ENCODE results near the gene MAP1B.

The MAP1B gene

DNA sequence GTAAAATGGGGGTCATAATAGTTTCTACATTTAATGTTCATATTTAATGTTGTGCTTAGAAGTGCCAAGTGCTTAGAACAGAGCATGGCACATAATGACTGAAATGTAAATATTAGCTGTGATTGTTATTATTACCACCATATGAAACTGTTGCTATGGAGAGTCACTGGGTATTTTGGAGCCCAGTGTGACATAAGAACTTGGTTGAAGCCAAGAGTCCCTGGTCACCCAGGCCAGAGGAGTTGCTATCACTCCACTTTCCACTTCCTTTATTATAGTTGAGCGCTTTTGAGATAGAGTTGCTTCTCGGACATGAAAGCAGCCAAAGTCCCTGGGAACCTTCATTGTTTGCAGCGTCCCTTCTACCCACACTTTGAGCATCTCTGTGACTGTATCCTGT, 77.1 kb downstream of the MAP1B start:
- no peak overlapping the region for H3K4me3 ChIP-seq (ENCODE audit: low read length)
- H3K9me3 ChIP-seq (ENCODE audit: insufficient read depth, low read depth, low read length), result no peaks in the 10 kb centered on the region
- H3K4me1 ChIP-seq (ENCODE audit: insufficient read depth, low read length), result peaks cover 18% of the 10 kb centered on the region; the same call in 1 of the 2 replicates
- H3K36me3 ChIP-seq (ENCODE audit: insufficient read depth, low read depth, low read length), result peaks cover 62% of the 10 kb centered on the region
- no peak overlapping the region for H3K27ac ChIP-seq (ENCODE audit: low read length)
- no peaks in the 10 kb centered on the region for H3K27me3 ChIP-seq (ENCODE audit: insufficient read depth, low read length)
- no peak overlapping the region for H3K9ac ChIP-seq (ENCODE audit: low read depth, low read length)

DNA sequence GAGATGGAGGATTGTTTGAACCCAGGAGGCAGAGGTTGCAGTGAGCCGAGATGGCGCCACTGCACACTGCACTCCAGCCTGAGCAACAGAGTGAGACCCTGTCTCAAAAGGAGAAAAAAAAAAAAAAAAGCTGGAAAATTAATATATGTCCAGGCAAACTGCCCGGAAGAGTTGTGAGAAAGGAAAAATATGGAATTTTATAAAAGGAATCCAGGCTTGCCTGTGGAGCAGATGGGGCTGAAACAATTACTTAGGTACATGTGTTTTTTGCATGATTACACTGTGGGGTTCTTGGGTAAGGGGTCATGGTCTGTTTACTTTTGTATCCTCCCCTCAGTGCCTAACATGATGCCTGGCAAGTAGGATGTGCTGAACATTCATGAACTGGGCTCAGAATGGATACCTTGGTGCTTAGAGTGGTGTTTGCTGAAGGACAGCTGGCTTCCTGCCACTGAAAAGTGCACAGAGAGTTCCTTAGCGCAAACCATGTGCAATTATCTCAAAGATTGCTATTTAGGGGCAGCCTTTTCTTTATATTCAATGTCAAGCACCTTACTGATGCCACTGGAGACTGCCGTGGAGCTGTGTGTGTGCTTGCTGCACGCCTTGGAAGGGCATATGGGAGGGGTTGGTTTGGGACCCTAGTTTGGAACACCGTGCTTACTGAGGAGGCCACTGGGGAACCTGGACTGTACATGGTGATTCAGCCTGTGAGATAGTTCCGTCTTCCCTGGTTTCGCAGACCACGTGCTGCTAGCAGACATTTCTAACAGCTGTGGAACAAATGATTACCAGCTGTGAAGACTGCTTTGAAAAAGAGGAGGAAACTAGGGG, 78.4 kb downstream of the MAP1B start:
- Histone ChIP-seq H3K27ac (ENCODE audit: low read length) (no peak overlapping the region), H3K9me3 (ENCODE audit: insufficient read depth, low read depth, low read length) (no peaks in the 10 kb centered on the region), H3K27me3 (ENCODE audit: insufficient read depth, low read length) (no peaks in the 10 kb centered on the region), H3K9ac (ENCODE audit: low read depth, low read length) (no peak overlapping the region), H3K36me3 (ENCODE audit: insufficient read depth, low read depth, low read length) (peaks cover 75% of the 10 kb centered on the region), H3K4me3 (ENCODE audit: low read length) (no peak overlapping the region), H3K4me1 (ENCODE audit: insufficient read depth, low read length) (peaks cover 18% of the 10 kb centered on the region; the same call in 1 of the 2 replicates)

DNA sequence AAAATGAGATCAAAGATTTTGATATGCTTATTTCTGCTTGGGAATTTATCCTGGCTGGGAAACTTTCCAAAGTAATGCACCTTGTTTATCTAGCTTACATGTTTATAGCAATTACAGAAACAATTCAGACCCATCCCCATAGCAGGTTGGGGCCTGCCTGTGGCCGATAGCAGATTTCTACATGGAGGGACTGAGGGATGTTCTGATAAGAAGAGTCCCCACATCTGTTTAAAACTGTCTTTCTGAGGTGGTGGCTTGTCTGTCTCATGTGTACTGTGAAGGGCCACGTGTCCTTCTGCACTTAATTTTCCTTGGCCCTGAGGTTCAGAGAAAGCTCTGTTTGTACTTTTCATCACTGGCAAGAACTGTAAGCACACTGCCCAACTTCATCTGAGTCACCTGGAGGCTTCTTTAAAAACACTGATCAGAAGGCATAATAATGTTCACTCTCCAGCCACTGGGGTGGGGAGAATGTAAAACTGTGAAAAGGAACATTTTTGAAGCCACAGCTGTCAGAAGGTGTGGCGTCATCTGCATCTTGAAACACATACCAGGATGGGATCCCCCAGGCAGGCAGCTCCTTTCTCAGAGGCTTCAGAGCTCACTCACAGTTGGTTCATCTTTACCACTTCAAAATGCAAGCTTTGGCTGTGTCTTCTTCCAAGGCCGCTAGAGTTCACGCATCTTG, 80.3 kb downstream of the MAP1B start:
- H3K9ac ChIP-seq (ENCODE audit: low read depth, low read length), result no peak overlapping the region

DNA sequence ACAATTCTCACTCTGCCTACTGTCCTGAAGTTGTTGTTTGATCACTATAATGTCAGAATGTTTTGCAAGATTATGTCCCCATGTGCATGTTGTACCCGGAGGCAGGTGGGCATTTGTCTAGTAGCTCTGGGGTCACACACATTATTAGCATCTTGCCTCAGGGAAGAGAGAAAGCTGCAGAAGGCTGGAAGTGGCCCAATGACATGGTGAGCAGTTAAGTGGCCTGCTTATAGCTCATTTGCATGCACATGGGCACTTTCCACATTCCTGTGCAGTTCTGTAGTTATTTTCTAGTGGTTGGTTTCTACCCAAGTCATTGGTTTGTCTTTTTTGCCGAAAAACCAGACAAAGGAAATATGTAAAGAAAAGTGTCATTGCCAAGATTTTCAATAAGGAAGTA, 80.9 kb downstream of the MAP1B start:
- Histone ChIP-seq H3K4me3 (ENCODE audit: low read length) (no peak overlapping the region), H3K36me3 (ENCODE audit: insufficient read depth, low read depth, low read length) (peaks cover 97% of the 10 kb centered on the region)

More for the DNA sequence above, 80.3 kb downstream of the MAP1B start:
- Histone ChIP-seq H3K27ac (ENCODE audit: low read length) (no peak overlapping the region), H3K27me3 (ENCODE audit: insufficient read depth, low read length) (no peaks in the 10 kb centered on the region), H3K36me3 (ENCODE audit: insufficient read depth, low read depth, low read length) (peaks cover 92% of the 10 kb centered on the region), H3K4me1 (ENCODE audit: insufficient read depth, low read length) (peaks cover 13% of the 10 kb centered on the region; the same call in 1 of the 2 replicates), H3K4me3 (ENCODE audit: low read length) (no peak overlapping the region), H3K9me3 (ENCODE audit: insufficient read depth, low read depth, low read length) (no peaks in the 10 kb centered on the region)

DNA sequence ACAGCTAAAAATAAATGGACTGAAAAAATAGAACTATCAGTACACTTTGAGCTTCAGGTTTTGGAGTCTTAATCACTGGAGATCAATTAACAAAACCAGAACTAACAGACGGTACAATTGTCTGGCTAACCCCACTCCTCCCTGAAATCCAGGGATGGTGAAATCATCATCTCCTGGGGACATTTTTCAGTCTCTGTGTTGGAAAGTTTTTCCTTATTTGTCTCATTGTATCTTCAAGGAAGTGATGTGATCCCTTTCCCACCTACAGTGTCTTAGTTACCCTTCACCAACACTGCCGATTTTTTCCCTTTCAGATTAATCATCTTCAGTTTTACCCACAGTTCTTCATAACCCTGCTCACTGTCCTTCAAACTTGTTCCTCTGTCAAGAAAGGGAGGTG, 81.9 kb downstream of the MAP1B start:
- Histone ChIP-seq H3K9ac (ENCODE audit: low read depth, low read length) (no peak overlapping the region), H3K36me3 (ENCODE audit: insufficient read depth, low read depth, low read length) (peaks cover 97% of the 10 kb centered on the region), H3K4me3 (ENCODE audit: low read length) (no peak overlapping the region), H3K27ac (ENCODE audit: low read length) (no peak overlapping the region), H3K4me1 (ENCODE audit: insufficient read depth, low read length) (no peaks in the 10 kb centered on the region), H3K9me3 (ENCODE audit: insufficient read depth, low read depth, low read length) (no peaks in the 10 kb centered on the region), H3K27me3 (ENCODE audit: insufficient read depth, low read length) (no peaks in the 10 kb centered on the region)

More for the DNA sequence above, 80.9 kb downstream of the MAP1B start:
- Histone ChIP-seq H3K27ac (ENCODE audit: low read length) (no peak overlapping the region), H3K9me3 (ENCODE audit: insufficient read depth, low read depth, low read length) (no peaks in the 10 kb centered on the region), H3K9ac (ENCODE audit: low read depth, low read length) (no peak overlapping the region), H3K27me3 (ENCODE audit: insufficient read depth, low read length) (no peaks in the 10 kb centered on the region), H3K4me1 (ENCODE audit: insufficient read depth, low read length) (peaks cover 7% of the 10 kb centered on the region; the same call in 1 of the 2 replicates)

DNA sequence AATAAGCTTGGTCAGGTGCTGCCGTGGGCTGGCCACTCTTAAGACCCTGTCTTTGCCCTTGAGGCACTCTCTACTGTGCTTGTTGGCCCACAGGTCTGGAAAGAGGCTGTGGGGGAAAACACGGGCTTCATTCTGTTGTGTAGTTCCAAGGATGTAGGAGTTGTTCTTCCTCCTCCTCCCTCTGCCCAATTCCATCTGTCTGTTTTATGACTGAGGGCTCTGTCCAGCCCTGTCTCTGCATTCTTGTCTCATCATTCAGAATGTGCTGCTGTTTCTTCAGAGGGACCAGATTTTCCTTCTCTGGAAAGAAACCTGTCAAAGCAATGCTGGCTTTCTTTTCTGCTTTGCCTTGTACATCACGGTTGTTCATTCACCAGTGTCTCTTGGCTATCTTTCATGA, 84.1 kb downstream of the MAP1B start:
- Histone ChIP-seq H3K36me3 (ENCODE audit: insufficient read depth, low read depth, low read length) (peaks cover 97% of the 10 kb centered on the region), H3K4me1 (ENCODE audit: insufficient read depth, low read length) (no peaks in the 10 kb centered on the region), H3K4me3 (ENCODE audit: low read length) (no peak overlapping the region), H3K27ac (ENCODE audit: low read length) (no peak overlapping the region), H3K9ac (ENCODE audit: low read depth, low read length) (no peak overlapping the region), H3K9me3 (ENCODE audit: insufficient read depth, low read depth, low read length) (no peaks in the 10 kb centered on the region), H3K27me3 (ENCODE audit: insufficient read depth, low read length) (no peaks in the 10 kb centered on the region)

DNA sequence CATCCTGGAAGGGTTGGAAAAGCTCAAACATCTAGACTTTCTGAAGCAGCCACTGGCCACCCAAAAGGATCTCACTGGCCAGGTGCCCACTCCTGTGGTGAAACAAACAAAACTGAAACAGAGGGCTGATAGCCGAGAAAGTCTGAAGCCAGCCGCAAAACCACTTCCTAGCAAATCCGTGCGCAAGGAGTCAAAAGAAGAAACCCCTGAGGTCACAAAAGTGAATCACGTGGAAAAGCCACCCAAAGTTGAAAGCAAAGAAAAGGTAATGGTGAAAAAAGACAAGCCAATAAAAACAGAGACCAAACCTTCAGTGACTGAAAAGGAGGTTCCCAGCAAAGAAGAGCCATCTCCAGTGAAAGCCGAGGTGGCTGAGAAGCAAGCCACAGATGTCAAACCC, 87.6 kb downstream of the MAP1B start:
- H3K27ac ChIP-seq (ENCODE audit: low read length), result no peak overlapping the region
- no peaks in the 10 kb centered on the region for H3K9me3 ChIP-seq (ENCODE audit: insufficient read depth, low read depth, low read length)
- no peak overlapping the region for H3K9ac ChIP-seq (ENCODE audit: low read depth, low read length)
- H3K36me3 ChIP-seq (ENCODE audit: insufficient read depth, low read depth, low read length), result peaks cover 97% of the 10 kb centered on the region
- no peaks in the 10 kb centered on the region for H3K4me1 ChIP-seq (ENCODE audit: insufficient read depth, low read length)
- H3K4me3 ChIP-seq (ENCODE audit: low read length), result no peak overlapping the region
- no peaks in the 10 kb centered on the region for H3K27me3 ChIP-seq (ENCODE audit: insufficient read depth, low read length)

DNA sequence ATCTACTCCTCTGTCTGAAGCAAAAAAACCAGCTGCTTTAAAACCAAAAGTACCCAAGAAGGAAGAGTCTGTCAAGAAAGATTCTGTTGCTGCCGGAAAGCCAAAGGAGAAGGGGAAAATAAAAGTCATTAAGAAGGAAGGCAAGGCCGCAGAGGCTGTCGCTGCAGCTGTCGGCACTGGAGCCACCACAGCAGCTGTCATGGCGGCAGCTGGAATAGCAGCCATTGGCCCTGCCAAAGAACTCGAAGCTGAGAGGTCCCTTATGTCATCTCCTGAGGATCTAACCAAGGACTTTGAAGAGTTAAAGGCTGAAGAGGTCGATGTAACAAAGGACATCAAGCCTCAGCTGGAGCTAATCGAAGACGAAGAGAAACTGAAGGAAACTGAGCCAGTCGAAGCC, 88.3 kb downstream of the MAP1B start:
- Histone ChIP-seq H3K4me1 (ENCODE audit: insufficient read depth, low read length) (no peaks in the 10 kb centered on the region), H3K9me3 (ENCODE audit: insufficient read depth, low read depth, low read length) (no peaks in the 10 kb centered on the region), H3K27ac (ENCODE audit: low read length) (no peak overlapping the region), H3K27me3 (ENCODE audit: insufficient read depth, low read length) (no peaks in the 10 kb centered on the region), H3K9ac (ENCODE audit: low read depth, low read length) (no peak overlapping the region), H3K36me3 (ENCODE audit: insufficient read depth, low read depth, low read length) (peaks cover 97% of the 10 kb centered on the region), H3K4me3 (ENCODE audit: low read length) (no peak overlapping the region)

DNA sequence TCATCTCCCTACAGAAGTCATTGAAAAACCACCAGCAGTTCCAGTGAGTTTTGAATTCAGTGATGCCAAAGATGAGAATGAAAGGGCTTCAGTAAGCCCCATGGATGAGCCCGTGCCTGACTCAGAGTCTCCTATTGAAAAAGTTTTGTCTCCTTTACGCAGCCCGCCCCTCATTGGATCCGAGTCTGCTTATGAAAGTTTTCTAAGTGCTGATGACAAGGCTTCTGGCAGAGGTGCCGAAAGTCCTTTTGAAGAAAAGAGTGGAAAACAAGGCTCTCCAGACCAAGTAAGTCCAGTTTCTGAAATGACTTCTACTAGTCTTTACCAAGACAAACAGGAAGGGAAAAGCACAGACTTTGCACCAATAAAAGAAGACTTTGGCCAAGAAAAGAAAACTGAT, 90.1 kb downstream of the MAP1B start:
- H3K9me3 ChIP-seq (ENCODE audit: insufficient read depth, low read depth, low read length), result no peaks in the 10 kb centered on the region
- H3K4me3 ChIP-seq (ENCODE audit: low read length), result no peak overlapping the region
- no peaks in the 10 kb centered on the region for H3K27me3 ChIP-seq (ENCODE audit: insufficient read depth, low read length)
- H3K9ac ChIP-seq (ENCODE audit: low read depth, low read length), result no peak overlapping the region
- H3K27ac ChIP-seq (ENCODE audit: low read length), result no peak overlapping the region
- no peaks in the 10 kb centered on the region for H3K4me1 ChIP-seq (ENCODE audit: insufficient read depth, low read length)
- peaks cover 97% of the 10 kb centered on the region for H3K36me3 ChIP-seq (ENCODE audit: insufficient read depth, low read depth, low read length)

DNA sequence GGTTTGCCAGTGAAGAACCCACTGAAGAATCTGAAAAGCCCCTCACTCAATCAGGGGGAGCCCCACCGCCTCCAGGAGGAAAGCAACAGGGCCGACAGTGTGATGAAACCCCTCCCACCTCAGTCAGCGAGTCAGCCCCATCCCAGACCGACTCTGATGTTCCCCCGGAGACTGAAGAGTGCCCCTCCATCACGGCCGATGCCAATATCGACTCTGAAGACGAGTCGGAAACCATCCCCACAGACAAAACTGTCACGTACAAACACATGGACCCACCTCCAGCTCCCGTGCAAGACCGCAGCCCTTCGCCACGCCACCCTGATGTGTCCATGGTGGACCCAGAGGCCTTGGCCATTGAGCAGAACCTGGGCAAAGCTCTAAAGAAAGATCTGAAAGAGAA, 92.4 kb downstream of the MAP1B start:
- peaks cover 100% of the 10 kb centered on the region for H3K36me3 ChIP-seq (ENCODE audit: insufficient read depth, low read depth, low read length)
- no peaks in the 10 kb centered on the region for H3K4me1 ChIP-seq (ENCODE audit: insufficient read depth, low read length)
- no peaks in the 10 kb centered on the region for H3K27me3 ChIP-seq (ENCODE audit: insufficient read depth, low read length)
- no peak overlapping the region for H3K9ac ChIP-seq (ENCODE audit: low read depth, low read length)
- no peaks in the 10 kb centered on the region for H3K9me3 ChIP-seq (ENCODE audit: insufficient read depth, low read depth, low read length)
- H3K4me3 ChIP-seq (ENCODE audit: low read length), result no peak overlapping the region
- H3K27ac ChIP-seq (ENCODE audit: low read length), result no peak overlapping the region

DNA sequence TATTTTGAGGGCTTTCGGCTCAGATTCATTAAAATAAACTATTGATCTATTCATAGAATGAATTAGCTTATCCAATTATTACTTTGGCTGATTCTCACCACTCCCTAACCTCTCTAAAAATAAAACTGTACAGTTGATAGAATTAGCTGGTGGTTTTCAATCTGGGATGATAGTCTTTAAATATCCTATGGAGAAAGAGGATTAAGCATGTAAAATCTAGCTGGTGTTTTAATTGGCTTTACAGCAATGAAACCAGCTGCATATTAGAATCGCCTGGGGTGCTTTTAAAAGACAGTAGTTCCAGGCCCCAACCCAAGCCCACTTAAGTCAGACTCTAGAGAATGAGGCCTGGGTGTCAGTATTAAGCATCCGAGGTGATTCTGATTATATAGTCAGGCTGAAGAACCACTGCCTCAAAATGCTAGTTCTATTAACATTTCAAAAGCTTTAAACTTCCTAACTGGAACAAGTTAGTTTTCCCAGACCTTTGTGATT, 95.1 kb downstream of the MAP1B start:
- Histone ChIP-seq H3K4me1 (ENCODE audit: insufficient read depth, low read length) (no peaks in the 10 kb centered on the region), H3K36me3 (ENCODE audit: insufficient read depth, low read depth, low read length) (peaks cover 100% of the 10 kb centered on the region), H3K9me3 (ENCODE audit: insufficient read depth, low read depth, low read length) (no peaks in the 10 kb centered on the region), H3K9ac (ENCODE audit: low read depth, low read length) (no peak overlapping the region), H3K4me3 (ENCODE audit: low read length) (no peak overlapping the region), H3K27ac (ENCODE audit: low read length) (no peak overlapping the region), H3K27me3 (ENCODE audit: insufficient read depth, low read length) (no peaks in the 10 kb centered on the region)

Measured in iPS-20b (cell line).